ENCODE measurements around the gene PLPP4. TPM values are rescaled to one million over a fixed set of nuclear protein-coding genes. Genes with fewer than 3 reads are reported as not detected.
A peak's percentile ranks its signal among the peaks of the same experiment; 100 is the strongest.
"Not testable (repeated sequence)": the region's sequence is repeated elsewhere in the genome, so short reads cannot be mapped to it uniquely, and the experiment has no call there.

Gene PLPP4
- total RNA-seq, 1 experiment from 2014 or later = 47.7 TPM

- no peak for DNase-seq (ENCODE audit: low read depth)
Observed at GRCh38 chr10:120486671-120487205, 29.7 kb downstream of the PLPP4 start.

GRCh38 chr10:120490288-120490687 lies 33.3 kb downstream of the PLPP4 start:
- DNase-seq (ENCODE audit: low read depth) = no peak

- DNase-seq (ENCODE audit: low read depth) = no peak
Observed at GRCh38 chr10:120492346-120492745, 35.3 kb downstream of the PLPP4 start.

GRCh38 chr10:120493411-120494312 lies 36.6 kb downstream of the PLPP4 start:
- DNase-seq (ENCODE audit: low read depth) = no peak

GRCh38 chr10:120494313-120494710 lies 37.3 kb downstream of the PLPP4 start:
- no peak for DNase-seq (ENCODE audit: low read depth)

GRCh38 chr10:120495226-120496009 lies 38.4 kb downstream of the PLPP4 start:
- no peak for DNase-seq (ENCODE audit: low read depth)

- DNase-seq (ENCODE audit: low read depth) = no peak
Observed at GRCh38 chr10:120499883-120500282, 42.9 kb downstream of the PLPP4 start.

GRCh38 chr10:120503689-120504088 lies 46.7 kb downstream of the PLPP4 start:
- DNase-seq (ENCODE audit: low read depth) = no peak

- DNase-seq (ENCODE audit: low read depth) = not testable (repeated sequence)
Observed at GRCh38 chr10:120504227-120504626, 47.2 kb downstream of the PLPP4 start.

- DNase-seq (ENCODE audit: low read depth) = no peak
Observed at GRCh38 chr10:120505056-120505455, 48.0 kb downstream of the PLPP4 start.

GRCh38 chr10:120505866-120506265 lies 48.8 kb downstream of the PLPP4 start:
- no peak for DNase-seq (ENCODE audit: low read depth)

GRCh38 chr10:120506674-120507073 lies 49.6 kb downstream of the PLPP4 start:
- no peak for DNase-seq (ENCODE audit: low read depth)

GRCh38 chr10:120507175-120507574 lies 50.1 kb downstream of the PLPP4 start:
- no peak for DNase-seq (ENCODE audit: low read depth)

GRCh38 chr10:120507651-120508050 lies 50.6 kb downstream of the PLPP4 start:
- no peak for DNase-seq (ENCODE audit: low read depth)

- DNase-seq (ENCODE audit: low read depth) = peak; percentile 97
Observed at GRCh38 chr10:120508393-120508792, 51.4 kb downstream of the PLPP4 start.

- DNase-seq (ENCODE audit: low read depth) = peak; percentile 31
Observed at GRCh38 chr10:120508966-120509365, 51.9 kb downstream of the PLPP4 start.

- peak; percentile 95 for DNase-seq (ENCODE audit: low read depth)
Observed at GRCh38 chr10:120511165-120511564, 54.1 kb downstream of the PLPP4 start.

GRCh38 chr10:120513307-120513796 lies 56.3 kb downstream of the PLPP4 start:
- no peak for DNase-seq (ENCODE audit: low read depth)

- no peak for DNase-seq (ENCODE audit: low read depth)
Observed at GRCh38 chr10:120514035-120514620, 57.1 kb downstream of the PLPP4 start.

GRCh38 chr10:120514959-120515358 lies 57.9 kb downstream of the PLPP4 start:
- no peak for DNase-seq (ENCODE audit: low read depth)

- DNase-seq (ENCODE audit: low read depth) = no peak
Observed at GRCh38 chr10:120515741-120516140, 58.7 kb downstream of the PLPP4 start.
